Fibroblast of lung (primary cell): Measurements from ENCODE around the gene FBXO47.

Experiments
- CTCF ChIP-seq, 2 donors: IDR thresholded peaks in 1 of 2; conservative IDR thresholded peaks in 1 of 2; 1 replicate in 1 of 2; 2 replicates in 1 of 2; pipeline ENCODE4 v1.5.1; 2011 to 2012; ENCODE audit warnings: low read length in 2 of 2, control low read depth in 1 of 2, inconsistent platforms in 1 of 2, low read depth in 1 of 2, mild to moderate bottlenecking in 1 of 2
- EZH2 ChIP-seq: IDR thresholded peaks from 2 replicates; pipeline ENCODE4 v1.5.1; 2012; ENCODE audit warnings: low read length, control low read depth, mild to moderate bottlenecking; ENCODE audit errors: missing control alignments

GRCh38 chr17:38943607-38944006, 23.6 kb downstream of the FBXO47 start:
- TF ChIP-seq CTCF (conservative IDR thresholded peaks at IDR 0.05 in 1 of 2, IDR thresholded peaks at IDR 0.05 in 1 of 2; ENCODE audit: low read depth in 1 of 2, low read length in 2 of 2), result no peak
- no peak for TF ChIP-seq EZH2
